Breast epithelium (tissue), 3 donors: ENCODE results near the gene OLFM4.

ENCODE experiments used
- POLR2A ChIP-seq: fragments of 450-650 bp; IDR thresholded peaks from one replicate; pipeline ENCODE4 v1.6.1; 2016; ENCODE audit warnings: antibody characterized with exemption, mild to moderate bottlenecking, moderate library complexity
- POLR2AphosphoS5 ChIP-seq, 3 donors: sonication (generic); formaldehyde crosslinking; IDR thresholded peaks; one replicate each; pipeline ENCODE4 v1.6.1; 2017; ENCODE audit warnings: antibody characterized with exemption in 3 of 3
- TF ChIP-seq, protein P1 (sequence below), 3 donors: fragments of 450-650 bp; IDR thresholded peaks; one replicate each; pipeline ENCODE4 v1.5.1; 2016 to 2017; ENCODE audit warnings: antibody characterized with exemption in 3 of 3, mild to moderate bottlenecking in 3 of 3, moderate library complexity in 3 of 3

- TF ChIP-seq, protein P1, sequence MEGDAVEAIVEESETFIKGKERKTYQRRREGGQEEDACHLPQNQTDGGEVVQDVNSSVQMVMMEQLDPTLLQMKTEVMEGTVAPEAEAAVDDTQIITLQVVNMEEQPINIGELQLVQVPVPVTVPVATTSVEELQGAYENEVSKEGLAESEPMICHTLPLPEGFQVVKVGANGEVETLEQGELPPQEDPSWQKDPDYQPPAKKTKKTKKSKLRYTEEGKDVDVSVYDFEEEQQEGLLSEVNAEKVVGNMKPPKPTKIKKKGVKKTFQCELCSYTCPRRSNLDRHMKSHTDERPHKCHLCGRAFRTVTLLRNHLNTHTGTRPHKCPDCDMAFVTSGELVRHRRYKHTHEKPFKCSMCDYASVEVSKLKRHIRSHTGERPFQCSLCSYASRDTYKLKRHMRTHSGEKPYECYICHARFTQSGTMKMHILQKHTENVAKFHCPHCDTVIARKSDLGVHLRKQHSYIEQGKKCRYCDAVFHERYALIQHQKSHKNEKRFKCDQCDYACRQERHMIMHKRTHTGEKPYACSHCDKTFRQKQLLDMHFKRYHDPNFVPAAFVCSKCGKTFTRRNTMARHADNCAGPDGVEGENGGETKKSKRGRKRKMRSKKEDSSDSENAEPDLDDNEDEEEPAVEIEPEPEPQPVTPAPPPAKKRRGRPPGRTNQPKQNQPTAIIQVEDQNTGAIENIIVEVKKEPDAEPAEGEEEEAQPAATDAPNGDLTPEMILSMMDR (IDR thresholded peaks at IDR 0.05), result no peak
- TF ChIP-seq POLR2AphosphoS5 (IDR thresholded peaks at IDR 0.05) (no peak), POLR2A (no peak)
These were observed 14.3 kb downstream of the OLFM4 start for GRCh38 chr13:53042877-53043276.
